MM.1S (cell line): ENCODE data around the gene SUFU.

Source experiments
- EZH2 ChIP-seq: fragments of 300-600 bp; sonication (generic); optimal IDR thresholded peaks from 2 replicates; pipeline ENCODE3; 2017; ENCODE audit warnings: low read depth, mild to moderate bottlenecking, antibody characterized with exemption, low read length, mixed read lengths
- TF ChIP-seq, protein P1 (sequence below): fragments of 300-600 bp; sonication (generic); IDR thresholded peaks from 2 replicates; pipeline ENCODE4 v1.5.1; 2016; ENCODE audit warnings: antibody characterized with exemption, low read length, mixed read lengths

DNA sequence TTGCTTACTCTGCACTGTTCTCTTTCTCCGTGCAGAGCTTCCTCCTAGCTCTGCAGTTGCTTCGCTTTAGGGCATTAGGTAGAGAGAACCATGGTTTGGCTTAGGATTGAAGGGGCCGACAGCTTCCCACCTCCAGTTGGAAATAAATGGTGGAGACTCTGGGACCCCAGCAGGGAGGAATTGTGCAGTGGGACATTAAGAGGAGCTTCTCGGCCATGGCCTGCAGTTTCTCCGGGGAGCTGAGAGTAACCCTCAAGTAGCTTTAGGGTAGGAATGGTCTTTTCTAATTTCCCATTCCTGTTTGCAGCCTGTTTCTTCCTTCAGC lies 1.2 kb downstream of the SUFU start:
- TF ChIP-seq, protein P1, sequence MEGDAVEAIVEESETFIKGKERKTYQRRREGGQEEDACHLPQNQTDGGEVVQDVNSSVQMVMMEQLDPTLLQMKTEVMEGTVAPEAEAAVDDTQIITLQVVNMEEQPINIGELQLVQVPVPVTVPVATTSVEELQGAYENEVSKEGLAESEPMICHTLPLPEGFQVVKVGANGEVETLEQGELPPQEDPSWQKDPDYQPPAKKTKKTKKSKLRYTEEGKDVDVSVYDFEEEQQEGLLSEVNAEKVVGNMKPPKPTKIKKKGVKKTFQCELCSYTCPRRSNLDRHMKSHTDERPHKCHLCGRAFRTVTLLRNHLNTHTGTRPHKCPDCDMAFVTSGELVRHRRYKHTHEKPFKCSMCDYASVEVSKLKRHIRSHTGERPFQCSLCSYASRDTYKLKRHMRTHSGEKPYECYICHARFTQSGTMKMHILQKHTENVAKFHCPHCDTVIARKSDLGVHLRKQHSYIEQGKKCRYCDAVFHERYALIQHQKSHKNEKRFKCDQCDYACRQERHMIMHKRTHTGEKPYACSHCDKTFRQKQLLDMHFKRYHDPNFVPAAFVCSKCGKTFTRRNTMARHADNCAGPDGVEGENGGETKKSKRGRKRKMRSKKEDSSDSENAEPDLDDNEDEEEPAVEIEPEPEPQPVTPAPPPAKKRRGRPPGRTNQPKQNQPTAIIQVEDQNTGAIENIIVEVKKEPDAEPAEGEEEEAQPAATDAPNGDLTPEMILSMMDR, result no peak
- TF ChIP-seq EZH2, result no peak
